Measurements from ENCODE around the gene INPP5D. TPM values are rescaled to one million over a fixed set of nuclear protein-coding genes. Genes with fewer than 3 reads are reported as not detected.

INPP5D gene
- total and polyA plus RNA-seq, 2 of the 8 experiments (the other 6 are each of a cell fraction or from before 2014, with no cell fraction given), result 4.5 to 7.1 TPM

DNA sequence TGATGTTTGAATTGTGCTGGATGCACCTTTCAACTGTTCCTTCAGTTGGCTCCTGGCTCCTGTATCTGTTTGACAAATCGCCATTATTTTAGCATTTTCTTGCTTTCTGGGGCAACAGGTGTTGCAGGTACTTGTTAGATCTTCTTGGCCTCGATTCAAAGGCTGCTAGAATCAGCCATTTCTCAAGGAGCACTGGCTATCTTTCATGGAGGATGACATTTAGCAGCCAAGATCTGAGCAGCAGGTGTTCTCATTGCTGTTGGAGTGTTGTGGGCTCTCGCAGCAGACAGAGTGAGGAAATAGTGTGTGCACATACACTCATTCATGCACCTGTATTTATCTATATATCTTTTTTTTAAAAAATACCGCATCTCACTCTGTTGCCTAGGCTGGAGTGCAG is 52.2 kb downstream of the INPP5D start:
- no peak overlapping the region for H2AK5ac ChIP-seq (ENCODE audit: low read depth, low read length)
- peaks cover 0 to 5% (median 0%) of the 10 kb centered on the region in 4 experiments; a peak in 2 of 7 replicates for H3K4me1 ChIP-seq (replicated peaks in 1 of 4; ENCODE audit: control insufficient read depth in 3 of 4, insufficient read depth in 4 of 4, low read length in 3 of 4)
- no peaks in the 10 kb centered on the region; a peak in 1 of 7 replicates for H3K27me3 ChIP-seq (replicated peaks in 1 of 4; ENCODE audit: control insufficient read depth in 3 of 4, extremely low read depth in 1 of 4, insufficient read depth in 3 of 4, low read length in 3 of 4)
- H2AFZ ChIP-seq (ENCODE audit: low read length), result no peak overlapping the region
- H2BK12ac ChIP-seq (ENCODE audit: low read depth, low read length), result no peak overlapping the region
- H3K79me1 ChIP-seq (ENCODE audit: low read depth, low read length), result no peaks in the 10 kb centered on the region
- no peak for TF ChIP-seq SRF (IDR thresholded peaks at IDR 0.05; ENCODE audit: low read depth, low read length)
- TF ChIP-seq NRF1 (IDR thresholded peaks at IDR 0.05; ENCODE audit: low read depth, low read length), result no peak
- TF ChIP-seq CHD1 (IDR thresholded peaks at IDR 0.05; ENCODE audit: low read depth, low read length), result no peak
- TF ChIP-seq CBX8 (IDR thresholded peaks at IDR 0.05; ENCODE audit: borderline replicate concordance, low read depth, low read length), result no peak
- no peak overlapping the region for H3K4ac ChIP-seq (replicated peaks; ENCODE audit: insufficient read length, low read depth, low read length)
- H3K14ac ChIP-seq (ENCODE audit: insufficient read length), result no peak overlapping the region
- no peak overlapping the region for H4K5ac ChIP-seq (ENCODE audit: insufficient read length, low read depth, low read length)
- H3K4me3 ChIP-seq (ENCODE audit: extremely low read depth in 1 of 4, insufficient read depth in 2 of 4, low read depth in 3 of 4, low read length in 4 of 4), result no peak overlapping the region
- no peak overlapping the region for H3K9ac ChIP-seq (replicated peaks in 1 of 4; ENCODE audit: extremely low read depth in 1 of 4, low read depth in 3 of 4, low read length in 3 of 4)
- H3K56ac ChIP-seq (replicated peaks; ENCODE audit: insufficient read length, low read depth, low read length), result no peak overlapping the region
- H3K79me2 ChIP-seq (ENCODE audit: control insufficient read depth in 1 of 2, insufficient read depth in 2 of 2, low read length in 2 of 2), result no peaks in the 10 kb centered on the region
- ChIA-PET CTCF (ENCODE audit: partially characterized antibody) (interaction anchor here (1.4 to 2.0 kb wide), 2 partner anchors 17 to 138 kb away, joined by 3 to 8 read pairs; no protein-coding TSS in a partner anchor), POLR2A (ENCODE audit: partially characterized antibody) (no interaction called here)
- no peaks in the 10 kb centered on the region for H3K36me3 ChIP-seq (ENCODE audit: control insufficient read depth in 2 of 4, insufficient read depth in 4 of 4, low read length in 3 of 4)
- no peak overlapping the region for H2BK5ac ChIP-seq (ENCODE audit: low read depth, low read length)
- no peak overlapping the region for H3K4me2 ChIP-seq (ENCODE audit: insufficient read depth in 1 of 2, low read depth in 2 of 2, low read length in 2 of 2)
- DNase-seq (ENCODE audit: low read depth in 1 of 2, low spot score in 2 of 2), result no peak
- no peak overlapping the region for H3K27ac ChIP-seq (ENCODE audit: low read depth, low read length)
- no peak overlapping the region for H4K8ac ChIP-seq (ENCODE audit: extremely low read depth, insufficient read depth, low read length)
- no peaks in the 10 kb centered on the region for H4K20me1 ChIP-seq (replicated peaks in 1 of 2; ENCODE audit: control insufficient read depth in 1 of 2, insufficient read depth in 2 of 2, low read length in 2 of 2)
- no peak overlapping the region for H3K23ac ChIP-seq (ENCODE audit: insufficient read length)
- no peak for FAIRE-seq
- 89% methylated on average over 4 of the region's 4 CpGs; no CpG with 5 or more reads in 1 of the 2 experiments for WGBS, 2 experiments (ENCODE audit: extremely low coverage in 1 of 2, insufficient coverage in 1 of 2, insufficient read length in 1 of 2, insufficient replicate concordance in 2 of 2, low coverage in 1 of 2, low lambda C conversion rate in 2 of 2, missing lambda C conversion rate in 1 of 2)
- no peaks in the 10 kb centered on the region for H3K9me3 ChIP-seq (ENCODE audit: insufficient read depth in 2 of 2, low read depth in 1 of 2, low read length in 1 of 2)
- no peak overlapping the region for H2BK15ac ChIP-seq (ENCODE audit: low read length)
- no peak overlapping the region for H2BK20ac ChIP-seq (ENCODE audit: low read length)
- H3K23me2 ChIP-seq (ENCODE audit: low read depth, low read length), result no peaks in the 10 kb centered on the region
- H2BK120ac ChIP-seq (replicated peaks; ENCODE audit: low read depth, low read length), result no peak overlapping the region
- no peak overlapping the region for H3K18ac ChIP-seq (ENCODE audit: extremely low read depth, low read length)
- H4K91ac ChIP-seq (replicated peaks; ENCODE audit: insufficient read length, low read length), result no peak overlapping the region

Measured in H1 (cell line).